CD8-positive, alpha-beta memory T cell (primary cell): ENCODE data around the gene LAMB1. TPM values are rescaled to one million over a fixed set of nuclear protein-coding genes. Genes with fewer than 3 reads are reported as not detected.

Experiments used
- CTCF ChIA-PET: fragments of 350-600 bp; sonication (Branson Sonifier 250); formaldehyde crosslinking; loops from one replicate; lab custom pipeline; 2021; ENCODE audit warnings: antibody characterized with exemption; lab: Charles Lee
- POLR2A ChIA-PET: fragments of 350-600 bp; sonication (Branson Sonifier 250); formaldehyde crosslinking; loops from one replicate; lab custom pipeline; 2021; ENCODE audit warnings: antibody characterized with exemption; lab: Charles Lee
- DNase-seq, 5 donors: peaks; one replicate each; pipeline versions ENCODE4 v3.0.0 to v3.0.0-alpha.2; 2020 to 2022; ENCODE audit warnings: mixed read lengths in 1 of 5
- H3K27ac ChIP-seq: one replicate; pipeline ENCODE4 v1.7.0; 2013; ENCODE audit warnings: low read depth, mild to moderate bottlenecking, low read length, moderate library complexity
- H3K27me3 ChIP-seq: 2 replicates; pipeline ENCODE4 v1.7.0; 2013; ENCODE audit warnings: low read length, mild to moderate bottlenecking; ENCODE audit not compliant: insufficient read depth, poor library complexity, severe bottlenecking
- H3K36me3 ChIP-seq: 2 replicates; pipeline ENCODE4 v1.7.0; 2013; ENCODE audit warnings: mild to moderate bottlenecking, low read length, moderate library complexity; ENCODE audit not compliant: insufficient read depth
- H3K4me1 ChIP-seq: 2 replicates; pipeline ENCODE4 v1.7.0; 2013; ENCODE audit warnings: mild to moderate bottlenecking, low read length, moderate library complexity; ENCODE audit not compliant: insufficient read depth
- H3K4me3 ChIP-seq: 2 replicates; pipeline ENCODE4 v1.7.0; 2013; ENCODE audit warnings: mild to moderate bottlenecking, low read length
- H3K9me3 ChIP-seq: 2 replicates; pipeline ENCODE4 v1.7.0; 2013; ENCODE audit warnings: mild to moderate bottlenecking, low read length
- H3K27ac Mint-ChIP-seq, 8 donors: one replicate each; pipeline ENCODE4 v1.8.0; 2020 to 2021; ENCODE audit warnings: mixed read lengths in 8 of 8, mild to moderate bottlenecking in 6 of 8, inconsistent platforms in 3 of 8, moderate library complexity in 3 of 8
- H3K27me3 Mint-ChIP-seq, 2 donors: one replicate each; pipeline ENCODE4 v1.8.0; 2020 to 2021; ENCODE audit warnings: mixed read lengths in 2 of 2, mild to moderate bottlenecking in 1 of 2, moderate library complexity in 1 of 2
- H3K36me3 Mint-ChIP-seq, 3 donors: one replicate each; pipeline ENCODE4 v1.8.0; 2020 to 2021; ENCODE audit warnings: mixed read lengths in 3 of 3, inconsistent platforms in 1 of 3, mild to moderate bottlenecking in 1 of 3
- H3K4me1 Mint-ChIP-seq, 3 donors: one replicate each; pipeline ENCODE4 v1.8.0; 2020 to 2021; ENCODE audit warnings: mixed read lengths in 3 of 3, inconsistent platforms in 1 of 3, mild to moderate bottlenecking in 1 of 3
- H3K4me3 Mint-ChIP-seq, 7 donors: one replicate each; pipeline ENCODE4 v1.8.0; 2020 to 2021; ENCODE audit warnings: mixed read lengths in 7 of 7, mild to moderate bottlenecking in 6 of 7, moderate library complexity in 4 of 7, inconsistent platforms in 2 of 7
- H3K9me3 Mint-ChIP-seq, 5 donors: one replicate each; pipeline ENCODE4 v1.8.0; 2020 to 2022; ENCODE audit warnings: mixed read lengths in 5 of 5, mild to moderate bottlenecking in 3 of 5, moderate library complexity in 2 of 5, inconsistent platforms in 1 of 5
- polyA plus RNA-seq: library from polyadenylated mRNA; unstranded; fragments of 300-500 nt; fragmentation: Illumina TruSeq; gene quantifications from one replicate; pipeline ENCODE4 v1.2.3, GENCODE V29; 2021
- total RNA-seq, 2 experiments: library from RNA; stranded (reverse); gene quantifications; one replicate each; pipeline ENCODE4 v1.2.3, GENCODE V29; 2021

LAMB1 gene
- total and polyA plus RNA-seq, 3 experiments from 2014 or later: 0.44 TPM; not detected in 2

DNA sequence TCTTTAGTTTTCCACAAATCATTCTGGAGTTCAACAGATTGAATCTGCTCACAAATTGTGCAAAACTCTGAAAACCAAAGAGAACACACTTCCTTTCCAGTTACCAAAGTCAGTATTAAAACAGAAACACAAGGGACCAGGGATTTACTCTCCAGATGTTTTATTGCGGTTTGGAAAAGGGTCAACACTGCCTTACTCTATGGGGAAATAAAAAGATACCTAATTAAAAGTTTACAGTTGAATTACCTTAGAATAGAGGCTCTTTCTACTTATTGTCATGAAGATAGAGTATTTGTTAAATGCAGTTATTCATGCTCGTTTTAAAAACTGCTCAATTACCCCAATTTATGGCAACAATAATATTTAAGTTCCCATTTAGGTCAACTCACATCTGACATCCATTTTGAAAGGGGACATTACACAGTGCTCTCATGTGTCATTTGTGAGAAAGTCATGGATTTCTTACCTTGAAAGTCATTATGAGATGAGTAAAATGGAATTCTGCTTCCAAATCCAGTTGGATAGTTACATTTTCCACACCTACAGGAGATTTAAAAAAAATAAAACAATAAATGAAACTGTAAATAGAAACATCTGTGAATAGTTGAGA lies 8.4 kb downstream of the LAMB1 start:
- Histone ChIP-seq H3K27ac (no peak overlapping the region), H3K4me3 (no peak overlapping the region), H3K27me3 (no peaks in the 10 kb centered on the region), H3K36me3 (no peaks in the 10 kb centered on the region), H3K9me3 (no peaks in the 10 kb centered on the region), H3K4me1 (no peaks in the 10 kb centered on the region)
- H3K9me3 Mint-ChIP-seq: peaks cover 0 to 2% (median 0%) of the 10 kb centered on the region in 5 donors
- ChIA-PET POLR2A (no interaction called here), CTCF (no interaction called here)
- no peak overlapping the region for H3K4me3 Mint-ChIP-seq
- H3K27ac Mint-ChIP-seq: no peak overlapping the region
- no peaks in the 10 kb centered on the region for H3K36me3 Mint-ChIP-seq
- H3K27me3 Mint-ChIP-seq: peaks cover 19 to 60% of the 10 kb centered on the region in 2 donors
- no peak for DNase-seq
- H3K4me1 Mint-ChIP-seq: no peaks in the 10 kb centered on the region

GRCh38 chr7:107993891-107994291 lies 9.1 kb downstream of the LAMB1 start:
- ChIA-PET POLR2A (no interaction called here), CTCF (no interaction called here)
- Histone ChIP-seq H3K27ac (no peak overlapping the region), H3K27me3 (no peaks in the 10 kb centered on the region), H3K4me3 (no peak overlapping the region), H3K4me1 (no peaks in the 10 kb centered on the region), H3K9me3 (no peaks in the 10 kb centered on the region), H3K36me3 (no peaks in the 10 kb centered on the region)
- Mint-ChIP-seq H3K9me3 (peaks cover 0 to 2% (median 0%) of the 10 kb centered on the region in 5 donors), H3K27me3 (peaks cover 16 to 60% of the 10 kb centered on the region in 2 donors), H3K4me1 (no peaks in the 10 kb centered on the region), H3K36me3 (no peaks in the 10 kb centered on the region), H3K27ac (no peak overlapping the region), H3K4me3 (no peak overlapping the region)
- no peak for DNase-seq

- DNase-seq: no peak
- H3K4me1 ChIP-seq: no peaks in the 10 kb centered on the region
- ChIA-PET CTCF (no interaction called here), POLR2A (no interaction called here)
- H3K36me3 ChIP-seq: no peaks in the 10 kb centered on the region
- H3K4me1 Mint-ChIP-seq: no peaks in the 10 kb centered on the region
- no peak overlapping the region for H3K4me3 Mint-ChIP-seq
- H3K27ac ChIP-seq: no peak overlapping the region
- H3K9me3 Mint-ChIP-seq: peaks cover 0 to 2% (median 0%) of the 10 kb centered on the region in 5 donors
- H3K27me3 ChIP-seq: no peaks in the 10 kb centered on the region
- H3K36me3 Mint-ChIP-seq: no peaks in the 10 kb centered on the region
- H3K4me3 ChIP-seq: no peak overlapping the region
- H3K27me3 Mint-ChIP-seq: peaks cover 10 to 64% of the 10 kb centered on the region in 2 donors
- no peaks in the 10 kb centered on the region for H3K9me3 ChIP-seq
- H3K27ac Mint-ChIP-seq: no peak overlapping the region
Measured at GRCh38 chr7:107989618-107990373, 13.2 kb downstream of the LAMB1 start.

GRCh38 chr7:107982918-107983389 lies 20.0 kb downstream of the LAMB1 start:
- H3K27ac Mint-ChIP-seq: peak overlapping the region in 1 of 8 donors; percentile 15
- CTCF ChIA-PET: no interaction called here
- H3K36me3 Mint-ChIP-seq: no peaks in the 10 kb centered on the region
- no peaks in the 10 kb centered on the region for H3K9me3 ChIP-seq
- H3K4me3 ChIP-seq: no peak overlapping the region
- H3K27ac ChIP-seq: no peak overlapping the region
- H3K4me1 Mint-ChIP-seq: no peaks in the 10 kb centered on the region
- no peak overlapping the region for H3K4me3 Mint-ChIP-seq
- no peaks in the 10 kb centered on the region for H3K36me3 ChIP-seq
- peaks cover 7 to 25% of the 10 kb centered on the region in 2 donors for H3K27me3 Mint-ChIP-seq
- POLR2A ChIA-PET: no interaction called here
- no peaks in the 10 kb centered on the region for H3K9me3 Mint-ChIP-seq
- no peaks in the 10 kb centered on the region for H3K27me3 ChIP-seq
- H3K4me1 ChIP-seq: no peaks in the 10 kb centered on the region
- no peak for DNase-seq

- no peaks in the 10 kb centered on the region for H3K36me3 ChIP-seq
- ChIA-PET POLR2A (no interaction called here), CTCF (no interaction called here)
- no peaks in the 10 kb centered on the region for H3K36me3 Mint-ChIP-seq
- H3K4me3 ChIP-seq: no peak overlapping the region
- no peak overlapping the region for H3K27ac ChIP-seq
- no peaks in the 10 kb centered on the region for H3K9me3 Mint-ChIP-seq
- peaks cover 7 to 21% of the 10 kb centered on the region in 2 donors for H3K27me3 Mint-ChIP-seq
- H3K27ac Mint-ChIP-seq: no peak overlapping the region
- no peaks in the 10 kb centered on the region for H3K27me3 ChIP-seq
- no peaks in the 10 kb centered on the region for H3K9me3 ChIP-seq
- DNase-seq: no peak
- H3K4me1 Mint-ChIP-seq: no peaks in the 10 kb centered on the region
- no peak overlapping the region for H3K4me3 Mint-ChIP-seq
- no peaks in the 10 kb centered on the region for H3K4me1 ChIP-seq
Measured at GRCh38 chr7:107982042-107982840, 20.7 kb downstream of the LAMB1 start.

DNA sequence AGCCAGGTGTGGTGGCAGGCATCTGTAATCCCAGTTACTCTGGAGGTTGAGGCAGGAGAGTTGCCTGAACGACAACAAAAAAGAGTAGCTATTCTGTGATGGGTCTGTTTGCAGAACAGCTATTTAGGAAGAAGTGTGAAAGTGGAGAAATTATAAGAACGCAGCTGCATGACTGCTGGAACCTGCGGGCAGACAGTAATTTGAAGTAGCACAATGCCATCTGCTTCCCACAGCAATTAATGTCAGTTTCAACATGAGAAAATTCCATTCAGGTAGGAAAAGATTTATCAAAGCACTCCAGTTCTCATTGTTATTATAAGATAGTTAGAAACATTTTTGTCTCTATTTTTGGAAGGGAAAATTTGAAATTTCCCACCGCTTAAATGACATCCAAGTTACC lies 21.5 kb downstream of the LAMB1 start:
- H3K4me1 ChIP-seq: no peaks in the 10 kb centered on the region
- DNase-seq: no peak
- no peak overlapping the region for H3K27ac ChIP-seq
- H3K4me3 ChIP-seq: no peak overlapping the region
- no peak overlapping the region for H3K4me3 Mint-ChIP-seq
- no peak overlapping the region for H3K27ac Mint-ChIP-seq
- no peaks in the 10 kb centered on the region for H3K36me3 ChIP-seq
- H3K27me3 Mint-ChIP-seq: peaks cover 8 to 15% of the 10 kb centered on the region in 2 donors
- no peaks in the 10 kb centered on the region for H3K27me3 ChIP-seq
- ChIA-PET CTCF (no interaction called here), POLR2A (no interaction called here)
- H3K9me3 Mint-ChIP-seq: peaks cover 0 to 1% (median 0%) of the 10 kb centered on the region in 5 donors
- no peaks in the 10 kb centered on the region for H3K9me3 ChIP-seq
- H3K4me1 Mint-ChIP-seq: no peaks in the 10 kb centered on the region
- H3K36me3 Mint-ChIP-seq: no peaks in the 10 kb centered on the region

- ChIA-PET POLR2A (no interaction called here), CTCF (no interaction called here)
- Mint-ChIP-seq H3K4me1 (no peaks in the 10 kb centered on the region), H3K9me3 (peaks cover 0 to 3% (median 0%) of the 10 kb centered on the region in 5 donors), H3K36me3 (no peaks in the 10 kb centered on the region), H3K27ac (no peak overlapping the region), H3K4me3 (no peak overlapping the region), H3K27me3 (peaks cover 12 to 15% of the 10 kb centered on the region in 2 donors)
- no peaks in the 10 kb centered on the region for H3K9me3 ChIP-seq
- H3K4me3 ChIP-seq: no peak overlapping the region
- no peaks in the 10 kb centered on the region for H3K27me3 ChIP-seq
- H3K36me3 ChIP-seq: no peaks in the 10 kb centered on the region
- H3K27ac ChIP-seq: no peak overlapping the region
- DNase-seq: no peak
- H3K4me1 ChIP-seq: no peaks in the 10 kb centered on the region
Measured at GRCh38 chr7:107980671-107981190, 22.2 kb downstream of the LAMB1 start.

GRCh38 chr7:107980171-107980570 lies 22.8 kb downstream of the LAMB1 start:
- Mint-ChIP-seq H3K9me3 (peaks cover 0 to 3% (median 0%) of the 10 kb centered on the region in 5 donors), H3K27ac (no peak overlapping the region), H3K4me3 (no peak overlapping the region), H3K36me3 (no peaks in the 10 kb centered on the region), H3K4me1 (no peaks in the 10 kb centered on the region), H3K27me3 (peaks cover 12 to 18% of the 10 kb centered on the region in 2 donors)
- CTCF ChIA-PET: no interaction called here
- POLR2A ChIA-PET: no interaction called here
- H3K4me1 ChIP-seq: no peaks in the 10 kb centered on the region
- H3K9me3 ChIP-seq: no peaks in the 10 kb centered on the region
- DNase-seq: no peak
- H3K27me3 ChIP-seq: no peaks in the 10 kb centered on the region
- H3K27ac ChIP-seq: no peak overlapping the region
- no peaks in the 10 kb centered on the region for H3K36me3 ChIP-seq
- H3K4me3 ChIP-seq: no peak overlapping the region
